GM12878 (cell line): Measurements from ENCODE around the gene MVK. TPM values are rescaled to one million over a fixed set of nuclear protein-coding genes. Genes with fewer than 3 reads are reported as not detected.

Experiments used
- ATAC-seq: fragments of 200-7000 bp; cut with Tn5 transposase; 3 replicates; pipeline ENCODE4 v1.9.1; 2020; ENCODE audit warnings: mild to moderate bottlenecking, moderate library complexity
- BruUV-seq: library from RNA; stranded (reverse); fragments of 400-500 nt; replicated peaks from 2 replicates; lab custom pipeline; 2021; lab: Mats Ljungman, UMichigan
- CTCF ChIA-PET: fragments of 300-600 bp; sonication (Branson Sonifier 250); formaldehyde crosslinking; extraction: SDS; loops from one replicate; lab custom pipeline; 2021; ENCODE audit warnings: inconsistent platforms; lab: Yijun Ruan, JAX
- POLR2A ChIA-PET: fragments of 350-600 bp; formaldehyde crosslinking; extraction: SDS; loops from one replicate; lab custom pipeline; 2021; ENCODE audit warnings: inconsistent platforms; lab: Charles Lee
- RAD21 ChIA-PET: fragments of 300-600 bp; sonication (Branson Sonifier 250); formaldehyde crosslinking; loops from one replicate; lab custom pipeline; 2023; ENCODE audit warnings: antibody characterized with exemption; ENCODE audit not compliant: unreplicated experiment; lab: Charles Lee
- SMC1A ChIA-PET: fragments of 300-600 bp; sonication (Branson Sonifier 250); formaldehyde crosslinking; loops from one replicate; lab custom pipeline; 2023; ENCODE audit not compliant: unreplicated experiment, uncharacterized antibody; lab: Charles Lee
- DNase-seq: peaks from one replicate; pipeline ENCODE4 v3.0.0-alpha.2; 2011; ENCODE audit warnings: low read depth, low spot score
- FAIRE-seq: peaks from 3 replicates; lab custom pipeline; 2011; peaks lifted over from hg19 to GRCh38; lab: Jason Lieb, UNC
- H2AFZ ChIP-seq: 2 replicates; pipeline ENCODE4 v1.6.0; 2011; ENCODE audit warnings: low read depth, low read length, control low read depth; ENCODE audit not compliant: control insufficient read depth
- H3K27ac ChIP-seq: 2 replicates; pipeline ENCODE4 v1.5.1; 2011; ENCODE audit warnings: control low read depth; ENCODE audit not compliant: control insufficient read depth, insufficient read depth
- H3K27me3 ChIP-seq, 2 experiments: replicated peaks in 1 of 2; 2 replicates each; pipeline versions ENCODE4 v1.6.0 to v1.6.1; 2011; ENCODE audit warnings: low read length in 1 of 2; ENCODE audit not compliant: control insufficient read depth in 2 of 2, insufficient read depth in 2 of 2
- H3K36me3 ChIP-seq, 2 experiments: 2 replicates each; pipeline ENCODE4 v1.5.1; 2011; ENCODE audit warnings: low read length in 1 of 2; ENCODE audit not compliant: control insufficient read depth in 2 of 2, insufficient read depth in 2 of 2
- H3K4me1 ChIP-seq: 2 replicates; pipeline ENCODE4 v1.6.1; 2011; ENCODE audit warnings: mild to moderate bottlenecking, low read length, moderate library complexity, mixed read lengths; ENCODE audit not compliant: control insufficient read depth, insufficient read depth
- H3K4me2 ChIP-seq: 2 replicates; pipeline ENCODE4 v1.6.0; 2011; ENCODE audit warnings: control low read depth; ENCODE audit not compliant: control insufficient read depth, insufficient read depth
- H3K4me3 ChIP-seq: fragments of 200-600 bp; sonication (generic); 2 replicates; pipeline ENCODE4 v1.5.1; 2016
- H3K79me2 ChIP-seq: 2 replicates; pipeline ENCODE4 v1.6.0; 2011; ENCODE audit warnings: low read length; ENCODE audit not compliant: control insufficient read depth, insufficient read depth
- H3K9ac ChIP-seq: 2 replicates; pipeline ENCODE4 v1.8.0; 2011; ENCODE audit warnings: low read length, control low read depth, mixed read lengths; ENCODE audit not compliant: control insufficient read depth, insufficient read depth
- H3K9me3 ChIP-seq: replicated peaks from 3 replicates; pipeline ENCODE4 v1.5.1; 2011; ENCODE audit warnings: mild to moderate bottlenecking, low read length; ENCODE audit not compliant: control insufficient read depth, insufficient read depth
- H4K20me1 ChIP-seq: 2 replicates; pipeline ENCODE4 v1.6.0; 2011; ENCODE audit not compliant: control insufficient read depth, insufficient read depth
- ATF7 ChIP-seq: fragments of 450-650 bp; IDR thresholded peaks from 2 replicates; pipeline ENCODE4 v1.6.1; 2016; ENCODE audit warnings: low read depth, mild to moderate bottlenecking
- CBFB ChIP-seq: IDR thresholded peaks from 2 replicates; pipeline ENCODE4 v1.6.1; 2016; ENCODE audit warnings: antibody characterized with exemption, low read depth
- CHD1 ChIP-seq: IDR thresholded peaks from 2 replicates; pipeline ENCODE4 v1.6.1; 2012; ENCODE audit warnings: low read depth, low read length, improper control_type of control experiment
- FOS ChIP-seq: IDR thresholded peaks from 3 replicates; pipeline ENCODE4 v1.6.1; 2011; ENCODE audit warnings: borderline replicate concordance; ENCODE audit not compliant: insufficient read length; ENCODE audit errors: extremely low read depth
- MEF2A ChIP-seq: IDR thresholded peaks from 2 replicates; pipeline ENCODE4 v1.6.1; 2011; ENCODE audit warnings: low read depth, mild to moderate bottlenecking, low read length, moderate library complexity; ENCODE audit not compliant: insufficient read depth
- MXI1 ChIP-seq: fragments of 150-350 bp; IDR thresholded peaks from 2 replicates; pipeline ENCODE4 v1.6.1; 2011; ENCODE audit warnings: low read depth, mild to moderate bottlenecking, inconsistent platforms, low read length, improper control_type of control experiment
- MYC ChIP-seq: IDR thresholded peaks from 2 replicates; pipeline ENCODE4 v1.6.1; 2011; ENCODE audit warnings: mild to moderate bottlenecking, low read length, moderate library complexity, inconsistent platforms; ENCODE audit not compliant: insufficient read depth, insufficient replicate concordance, insufficient read length, severe bottlenecking
- POLR2AphosphoS5 ChIP-seq: IDR thresholded peaks from 2 replicates; pipeline ENCODE4 v1.6.1; 2011; ENCODE audit warnings: mild to moderate bottlenecking, low read length, inconsistent platforms
- PRDM15 ChIP-seq: fragments of 450-650 bp; formaldehyde crosslinking; IDR thresholded peaks from 2 replicates; pipeline ENCODE4 v1.4.0; 2020; ENCODE audit warnings: mild to moderate bottlenecking, moderate library complexity
- SMAD5 ChIP-seq: IDR thresholded peaks from 2 replicates; pipeline ENCODE4 v1.6.1; 2016; ENCODE audit warnings: antibody characterized with exemption, low read depth
- SPI1 ChIP-seq: IDR thresholded peaks from 2 replicates; pipeline ENCODE4 v1.6.1; 2011; ENCODE audit warnings: low read depth, mild to moderate bottlenecking, low read length, moderate library complexity, borderline replicate concordance; ENCODE audit not compliant: insufficient read depth
- STAT1 ChIP-seq: fragments of 450-650 bp; conservative IDR thresholded peaks from 2 replicates; pipeline ENCODE4 v1.6.1; 2014; ENCODE audit warnings: antibody characterized with exemption, mild to moderate bottlenecking
- TAF1 ChIP-seq: IDR thresholded peaks from 2 replicates; pipeline ENCODE4 v1.6.1; 2011; ENCODE audit warnings: mild to moderate bottlenecking, low read depth, low read length, borderline replicate concordance
- TARDBP ChIP-seq: IDR thresholded peaks from 2 replicates; pipeline ENCODE4 v1.6.1; 2016; ENCODE audit warnings: borderline replicate concordance
- USF2 ChIP-seq: IDR thresholded peaks from 2 replicates; pipeline ENCODE4 v1.6.1; 2011; ENCODE audit warnings: low read depth, low read length, improper control_type of control experiment, borderline replicate concordance
- WGBS: methylation state at CpG from one replicate; pipeline ENCODE4 v1.1.6; 2016; ENCODE audit warnings: low lambda C conversion rate; ENCODE audit not compliant: insufficient replicate concordance, insufficient coverage; ENCODE audit errors: missing lambda C conversion rate; 5-methylcytosine and 5-hydroxymethylcytosine counted together
- in situ Hi-C: fragments of 300-500 bp; cut with MboI; formaldehyde crosslinking; loops from 9 replicates; pipeline ENCODE4 v1.14.3; 2018; ENCODE audit warnings: mixed read lengths
- intact Hi-C: fragments of 100-400 bp; cut with micrococcal nuclease; formaldehyde crosslinking; loops from one replicate; pipeline ENCODE4 v1.14.2; 2022; ENCODE audit not compliant: unreplicated experiment
- polyA plus RNA-seq, 11 experiments: library from polyadenylated mRNA; depleted of rRNA in 4 of 11; unstranded in 6 of 11; stranded (reverse) in 5 of 11; fragments of >200 nt; fragmentation: Nextera tagmentation in 4 of 11; fragmentation: Illumina TruSeq in 1 of 11; extraction: Ambion mirVana in 4 of 11; extraction: Trizol in 1 of 11; gene quantifications; 1 replicate in 1 of 11; 2 replicates in 10 of 11; pipeline versions ENCODE4 v1.2.1 to v1.2.3, GENCODE V29; 2011 to 2016; ENCODE audit warnings: inconsistent platforms in 2 of 11, missing spikeins in 2 of 11, low read depth in 1 of 11
- total RNA-seq, 4 experiments: library from RNA; depleted of rRNA in 3 of 4; stranded (reverse); fragments of >200 nt in 3 of 4; fragmentation: Illumina TruSeq in 1 of 4; extraction: Trizol in 1 of 4; gene quantifications; 2 replicates each; pipeline versions ENCODE4 v1.2.1 to v1.2.3, GENCODE V29; 2013 to 2021
- TF ChIP-seq, protein P1 (sequence below): fragments of 450-650 bp; IDR thresholded peaks from 2 replicates; pipeline ENCODE4 v1.6.1; 2018; ENCODE audit warnings: mild to moderate bottlenecking, low read depth, moderate library complexity; ENCODE audit not compliant: partially characterized antibody

Gene MVK
- total and polyA plus RNA-seq, 10 of the 15 experiments (the other 5 are each of a cell fraction or from before 2014, with no cell fraction given), result 0.24 to 46.7 (median 31.9) TPM

- no peaks in the 10 kb centered on the region for H3K9me3 ChIP-seq
- no peaks in the 10 kb centered on the region for H3K36me3 ChIP-seq
- H3K27me3 ChIP-seq, result no peaks in the 10 kb centered on the region; a peak in 2 of 4 replicates
- DNase-seq, result no peak
- intact Hi-C loops (no loop called here), in situ Hi-C loops (no loop called here)
- ChIA-PET CTCF (no interaction called here), SMC1A (no interaction called here), RAD21 (interaction anchor here (0.6 kb wide), 1 partner anchor 110 kb away, joined by 3 read pairs; no protein-coding TSS in a partner anchor), POLR2A (no interaction called here)
- no peaks in the 10 kb centered on the region for H3K79me2 ChIP-seq
- WGBS, result 59% methylated on average over 11 of the region's 11 CpGs
- H3K4me1 ChIP-seq, result no peaks in the 10 kb centered on the region
- no peak for FAIRE-seq
- no peak overlapping the region for H3K27ac ChIP-seq
- no peak for ATAC-seq
- BruUV-seq, result no TSS peak
- TF ChIP-seq TAF1 (no peak), MYC (no peak), TARDBP (no peak), USF2 (no peak), ATF7 (no peak), STAT1 (no peak), MEF2A (no peak), SMAD5 (no peak), MXI1 (no peak), CHD1 (no peak), SPI1 (no peak), CBFB (no peak), POLR2AphosphoS5 (no peak), FOS (no peak), PRDM15 (CRISPR knock-in tag) (no peak)
- TF ChIP-seq, protein P1, sequence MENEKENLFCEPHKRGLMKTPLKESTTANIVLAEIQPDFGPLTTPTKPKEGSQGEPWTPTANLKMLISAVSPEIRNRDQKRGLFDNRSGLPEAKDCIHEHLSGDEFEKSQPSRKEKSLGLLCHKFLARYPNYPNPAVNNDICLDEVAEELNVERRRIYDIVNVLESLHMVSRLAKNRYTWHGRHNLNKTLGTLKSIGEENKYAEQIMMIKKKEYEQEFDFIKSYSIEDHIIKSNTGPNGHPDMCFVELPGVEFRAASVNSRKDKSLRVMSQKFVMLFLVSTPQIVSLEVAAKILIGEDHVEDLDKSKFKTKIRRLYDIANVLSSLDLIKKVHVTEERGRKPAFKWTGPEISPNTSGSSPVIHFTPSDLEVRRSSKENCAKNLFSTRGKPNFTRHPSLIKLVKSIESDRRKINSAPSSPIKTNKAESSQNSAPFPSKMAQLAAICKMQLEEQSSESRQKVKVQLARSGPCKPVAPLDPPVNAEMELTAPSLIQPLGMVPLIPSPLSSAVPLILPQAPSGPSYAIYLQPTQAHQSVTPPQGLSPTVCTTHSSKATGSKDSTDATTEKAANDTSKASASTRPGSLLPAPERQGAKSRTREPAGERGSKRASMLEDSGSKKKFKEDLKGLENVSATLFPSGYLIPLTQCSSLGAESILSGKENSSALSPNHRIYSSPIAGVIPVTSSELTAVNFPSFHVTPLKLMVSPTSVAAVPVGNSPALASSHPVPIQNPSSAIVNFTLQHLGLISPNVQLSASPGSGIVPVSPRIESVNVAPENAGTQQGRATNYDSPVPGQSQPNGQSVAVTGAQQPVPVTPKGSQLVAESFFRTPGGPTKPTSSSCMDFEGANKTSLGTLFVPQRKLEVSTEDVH, result no peak
- no peak overlapping the region for H3K9ac ChIP-seq
- no peak overlapping the region for H3K4me2 ChIP-seq
- H3K4me3 ChIP-seq, result no peak overlapping the region
- H2AFZ ChIP-seq, result no peak overlapping the region
- no peaks in the 10 kb centered on the region for H4K20me1 ChIP-seq
Observed at GRCh38 chr12:109645708-109646107, 72.1 kb downstream of the MVK start.
